Panc1 (cell line): ENCODE results near the gene DECR2. TPM values are rescaled to one million over a fixed set of nuclear protein-coding genes. Genes with fewer than 3 reads are reported as not detected.

Experiments
- ATAC-seq: fragments of 200-7000 bp; cut with Tn5 transposase; 2 replicates; pipeline ENCODE4 v1.9.1; 2020; ENCODE audit warnings: mild to moderate bottlenecking, moderate library complexity
- BruUV-seq: library from RNA; stranded (reverse); fragments of 400-500 nt; replicated peaks from 2 replicates; lab custom pipeline; 2021; lab: Mats Ljungman, UMichigan
- CTCF ChIA-PET: fragments of 300-600 bp; sonication (Branson Sonifier 250); formaldehyde crosslinking; loops from one replicate; lab custom pipeline; 2022; ENCODE audit warnings: antibody characterized with exemption; lab: Charles Lee
- POLR2A ChIA-PET: fragments of 300-600 bp; sonication (Branson Sonifier 250); formaldehyde crosslinking; loops from one replicate; lab custom pipeline; 2022; ENCODE audit warnings: antibody characterized with exemption; lab: Charles Lee
- DNase-seq: peaks from one replicate; pipeline ENCODE4 v3.0.0-alpha.2; 2010; ENCODE audit warnings: low read depth, low spot score
- H3K27ac ChIP-seq: 2 replicates; pipeline ENCODE4 v1.5.1; 2011; ENCODE audit warnings: mild to moderate bottlenecking, low read length, inconsistent platforms
- H3K27me3 ChIP-seq: fragments of 200-500 bp; sonication (Bioruptor generic); 2 replicates; pipeline ENCODE4 v1.6.0; 2014; ENCODE audit warnings: low read length, inconsistent platforms; ENCODE audit not compliant: control insufficient read depth, insufficient read depth
- H3K36me3 ChIP-seq: fragments of 200-500 bp; sonication (Bioruptor generic); 2 replicates; pipeline ENCODE4 v1.5.1; 2014; ENCODE audit warnings: inconsistent platforms, mild to moderate bottlenecking, low read length, moderate library complexity; ENCODE audit not compliant: control insufficient read depth, insufficient read depth
- H3K4me1 ChIP-seq: 2 replicates; pipeline ENCODE4 v1.5.1; 2011; ENCODE audit warnings: inconsistent platforms, mild to moderate bottlenecking, low read length, moderate library complexity; ENCODE audit not compliant: control insufficient read depth, insufficient read depth
- H3K4me3 ChIP-seq, 2 experiments: 2 replicates each; pipeline ENCODE4 v1.5.1; 2011 to 2012; ENCODE audit warnings: low read depth in 2 of 2, low read length in 2 of 2, mild to moderate bottlenecking in 2 of 2, inconsistent platforms in 1 of 2, moderate library complexity in 1 of 2
- H3K9me3 ChIP-seq: fragments of 200-500 bp; sonication (Bioruptor generic); 2 replicates; pipeline ENCODE4 v1.5.1; 2014; ENCODE audit warnings: low read depth, mild to moderate bottlenecking, inconsistent platforms, low read length, moderate library complexity; ENCODE audit not compliant: control insufficient read depth, insufficient read depth
- POLR2AphosphoS5 ChIP-seq: IDR thresholded peaks from 2 replicates; pipeline ENCODE4 v1.6.1; 2012; ENCODE audit warnings: mild to moderate bottlenecking, low read depth, low read length, moderate library complexity
- SIN3A ChIP-seq: IDR thresholded peaks from 2 replicates; pipeline ENCODE4 v1.6.1; 2012; ENCODE audit warnings: low read depth, mild to moderate bottlenecking, low read length, moderate library complexity, borderline replicate concordance; ENCODE audit not compliant: insufficient read depth
- TCF7L2 ChIP-seq: IDR thresholded peaks from 2 replicates; pipeline ENCODE4 v1.6.1; 2011; ENCODE audit warnings: mild to moderate bottlenecking, low read depth, low read length, inconsistent platforms
- in situ Hi-C: cut with HindIII; loops from 2 replicates; pipeline ENCODE4 v1.10.0; 2016; ENCODE audit warnings: low sequenced_read_pairs, low pct_unique_long_range_greater_than_20kb
- intact Hi-C: fragments of 100-400 bp; cut with micrococcal nuclease; formaldehyde crosslinking; loops from one replicate; pipeline ENCODE4 v1.10.0; 2022; ENCODE audit not compliant: unreplicated experiment
- total RNA-seq: library from RNA; stranded (reverse); gene quantifications from one replicate; pipeline ENCODE4 v1.2.1, GENCODE V29; 2021; ENCODE audit not compliant: unreplicated experiment
- TF ChIP-seq, protein P1 (sequence below): fragments of 450-650 bp; IDR thresholded peaks from 2 replicates; pipeline ENCODE4 v1.5.1; 2017; ENCODE audit warnings: mild to moderate bottlenecking
- TF ChIP-seq, protein P2 (sequence below), 2 experiments: IDR thresholded peaks; 2 replicates each; pipeline ENCODE4 v1.6.1; 2011 to 2012; ENCODE audit warnings: low read depth in 2 of 2, control low read depth in 1 of 2, low read length in 1 of 2, mild to moderate bottlenecking in 1 of 2, moderate library complexity in 1 of 2; ENCODE audit not compliant: insufficient read depth in 1 of 2

DECR2 gene
- total RNA-seq, 1 experiment from 2014 or later = 92.7 TPM

DNA sequence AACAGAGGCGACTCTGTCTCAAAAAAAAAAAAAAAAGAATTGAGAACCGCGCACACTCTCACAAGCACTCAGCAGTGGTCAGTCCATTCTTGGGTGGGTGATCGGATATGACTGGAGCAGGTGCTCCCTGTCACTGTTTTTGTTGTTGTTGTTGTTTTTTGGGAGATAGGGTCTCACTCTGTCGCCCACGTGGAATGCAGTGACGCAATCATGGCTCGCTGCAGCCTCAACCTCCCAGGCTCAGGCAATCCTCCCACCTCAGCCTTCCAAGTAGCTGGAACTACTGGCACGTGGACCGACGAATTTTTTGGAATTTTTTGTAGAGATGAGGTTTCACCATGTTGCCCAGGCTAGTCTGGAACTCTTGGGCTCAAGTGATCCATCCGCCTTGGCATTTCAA lies 53.8 kb downstream of the DECR2 start:
- DNase-seq = no peak
- intact Hi-C loops (no loop called here), in situ Hi-C loops (no loop called here)
- ChIA-PET CTCF (no interaction called here), POLR2A (no interaction called here)
- H3K36me3 ChIP-seq = no peaks in the 10 kb centered on the region
- H3K9me3 ChIP-seq = no peaks in the 10 kb centered on the region
- no peak overlapping the region for H3K4me3 ChIP-seq
- peaks cover 9% of the 10 kb centered on the region; the same call in 1 of the 2 replicates for H3K4me1 ChIP-seq
- no peak for TF ChIP-seq SIN3A
- no peak for TF ChIP-seq POLR2AphosphoS5
- no peak for TF ChIP-seq TCF7L2
- TF ChIP-seq, protein P1, sequence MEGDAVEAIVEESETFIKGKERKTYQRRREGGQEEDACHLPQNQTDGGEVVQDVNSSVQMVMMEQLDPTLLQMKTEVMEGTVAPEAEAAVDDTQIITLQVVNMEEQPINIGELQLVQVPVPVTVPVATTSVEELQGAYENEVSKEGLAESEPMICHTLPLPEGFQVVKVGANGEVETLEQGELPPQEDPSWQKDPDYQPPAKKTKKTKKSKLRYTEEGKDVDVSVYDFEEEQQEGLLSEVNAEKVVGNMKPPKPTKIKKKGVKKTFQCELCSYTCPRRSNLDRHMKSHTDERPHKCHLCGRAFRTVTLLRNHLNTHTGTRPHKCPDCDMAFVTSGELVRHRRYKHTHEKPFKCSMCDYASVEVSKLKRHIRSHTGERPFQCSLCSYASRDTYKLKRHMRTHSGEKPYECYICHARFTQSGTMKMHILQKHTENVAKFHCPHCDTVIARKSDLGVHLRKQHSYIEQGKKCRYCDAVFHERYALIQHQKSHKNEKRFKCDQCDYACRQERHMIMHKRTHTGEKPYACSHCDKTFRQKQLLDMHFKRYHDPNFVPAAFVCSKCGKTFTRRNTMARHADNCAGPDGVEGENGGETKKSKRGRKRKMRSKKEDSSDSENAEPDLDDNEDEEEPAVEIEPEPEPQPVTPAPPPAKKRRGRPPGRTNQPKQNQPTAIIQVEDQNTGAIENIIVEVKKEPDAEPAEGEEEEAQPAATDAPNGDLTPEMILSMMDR = no peak
- TF ChIP-seq, protein P2, sequence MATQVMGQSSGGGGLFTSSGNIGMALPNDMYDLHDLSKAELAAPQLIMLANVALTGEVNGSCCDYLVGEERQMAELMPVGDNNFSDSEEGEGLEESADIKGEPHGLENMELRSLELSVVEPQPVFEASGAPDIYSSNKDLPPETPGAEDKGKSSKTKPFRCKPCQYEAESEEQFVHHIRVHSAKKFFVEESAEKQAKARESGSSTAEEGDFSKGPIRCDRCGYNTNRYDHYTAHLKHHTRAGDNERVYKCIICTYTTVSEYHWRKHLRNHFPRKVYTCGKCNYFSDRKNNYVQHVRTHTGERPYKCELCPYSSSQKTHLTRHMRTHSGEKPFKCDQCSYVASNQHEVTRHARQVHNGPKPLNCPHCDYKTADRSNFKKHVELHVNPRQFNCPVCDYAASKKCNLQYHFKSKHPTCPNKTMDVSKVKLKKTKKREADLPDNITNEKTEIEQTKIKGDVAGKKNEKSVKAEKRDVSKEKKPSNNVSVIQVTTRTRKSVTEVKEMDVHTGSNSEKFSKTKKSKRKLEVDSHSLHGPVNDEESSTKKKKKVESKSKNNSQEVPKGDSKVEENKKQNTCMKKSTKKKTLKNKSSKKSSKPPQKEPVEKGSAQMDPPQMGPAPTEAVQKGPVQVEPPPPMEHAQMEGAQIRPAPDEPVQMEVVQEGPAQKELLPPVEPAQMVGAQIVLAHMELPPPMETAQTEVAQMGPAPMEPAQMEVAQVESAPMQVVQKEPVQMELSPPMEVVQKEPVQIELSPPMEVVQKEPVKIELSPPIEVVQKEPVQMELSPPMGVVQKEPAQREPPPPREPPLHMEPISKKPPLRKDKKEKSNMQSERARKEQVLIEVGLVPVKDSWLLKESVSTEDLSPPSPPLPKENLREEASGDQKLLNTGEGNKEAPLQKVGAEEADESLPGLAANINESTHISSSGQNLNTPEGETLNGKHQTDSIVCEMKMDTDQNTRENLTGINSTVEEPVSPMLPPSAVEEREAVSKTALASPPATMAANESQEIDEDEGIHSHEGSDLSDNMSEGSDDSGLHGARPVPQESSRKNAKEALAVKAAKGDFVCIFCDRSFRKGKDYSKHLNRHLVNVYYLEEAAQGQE (IDR thresholded peaks at IDR 0.05; ENCODE audit: insufficient read depth in 1 of 2, low read depth in 2 of 2, low read length in 1 of 2) = no peak
- no peak overlapping the region for H3K27ac ChIP-seq
- no peaks in the 10 kb centered on the region for H3K27me3 ChIP-seq
- ATAC-seq = no peak
- no TSS peak for BruUV-seq

DNA sequence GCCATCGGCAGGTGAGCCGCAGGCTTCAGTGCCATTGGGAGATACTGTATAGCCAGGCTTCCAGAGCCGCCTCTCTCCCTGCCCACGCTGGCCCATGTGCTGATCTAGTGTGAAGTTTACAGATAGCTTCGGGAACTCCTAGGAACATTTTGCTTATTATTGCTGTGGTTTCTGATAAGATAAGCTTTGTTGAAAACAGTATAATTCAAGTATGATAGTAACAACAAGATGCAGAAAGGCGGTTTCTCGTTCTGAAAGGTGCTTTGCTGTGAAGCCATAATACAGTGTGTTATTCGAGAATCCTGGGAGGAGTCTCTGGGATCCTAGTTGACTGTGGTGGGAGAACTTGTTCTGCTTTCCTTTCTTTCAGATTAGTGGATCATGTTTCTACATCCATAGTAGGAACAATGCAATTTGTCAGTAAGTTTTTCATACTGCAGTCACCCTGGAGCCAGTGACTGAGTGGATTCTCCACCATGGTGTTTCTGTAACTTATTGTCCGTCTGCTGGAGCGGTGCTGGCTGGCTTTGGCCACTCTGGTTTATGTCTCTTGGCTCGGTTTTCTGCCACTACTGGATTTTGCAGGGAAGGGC lies 55.3 kb downstream of the DECR2 start:
- intact Hi-C loops (no loop called here), in situ Hi-C loops (no loop called here)
- TF ChIP-seq, protein P1 = no peak
- no peak for TF ChIP-seq POLR2AphosphoS5
- CTCF ChIA-PET = no interaction called here
- H3K4me3 ChIP-seq = no peak overlapping the region
- DNase-seq = no peak
- H3K27me3 ChIP-seq = no peaks in the 10 kb centered on the region
- POLR2A ChIA-PET = no interaction called here
- H3K27ac ChIP-seq = no peak overlapping the region
- H3K36me3 ChIP-seq = no peaks in the 10 kb centered on the region
- H3K9me3 ChIP-seq = no peaks in the 10 kb centered on the region
- BruUV-seq = no TSS peak
- 0 out of 2 replicates have a peak, but pooled peaks have one; percentile 36 for ATAC-seq
- 0 out of 2 replicates have a peak, but pooled peaks cover 6% of the 10 kb centered on the region for H3K4me1 ChIP-seq
